ENCODE data around the gene TMEM185B.

- TF ChIP-seq POLR2A (IDR thresholded peaks at IDR 0.05; ENCODE audit: low read length) (no peak), GATA1 (IDR thresholded peaks at IDR 0.05; ENCODE audit: low read depth, low read length) (no peak)
These were observed 27.4 kb upstream of the TMEM185B start for GRCh38 chr2:120250640-120251039.

Data from erythroblast (primary cell).